ENCODE data around the gene BAK1. TPM values are rescaled to one million over a fixed set of nuclear protein-coding genes. Genes with fewer than 3 reads are reported as not detected.
A peak's percentile ranks its signal among the peaks of the same experiment; 100 is the strongest.

BAK1 gene
- total and polyA plus RNA-seq, 2 of the 13 experiments (the other 11 are each of a cell fraction or from before 2014, with no cell fraction given), result 15.0 to 23.8 TPM

DNA sequence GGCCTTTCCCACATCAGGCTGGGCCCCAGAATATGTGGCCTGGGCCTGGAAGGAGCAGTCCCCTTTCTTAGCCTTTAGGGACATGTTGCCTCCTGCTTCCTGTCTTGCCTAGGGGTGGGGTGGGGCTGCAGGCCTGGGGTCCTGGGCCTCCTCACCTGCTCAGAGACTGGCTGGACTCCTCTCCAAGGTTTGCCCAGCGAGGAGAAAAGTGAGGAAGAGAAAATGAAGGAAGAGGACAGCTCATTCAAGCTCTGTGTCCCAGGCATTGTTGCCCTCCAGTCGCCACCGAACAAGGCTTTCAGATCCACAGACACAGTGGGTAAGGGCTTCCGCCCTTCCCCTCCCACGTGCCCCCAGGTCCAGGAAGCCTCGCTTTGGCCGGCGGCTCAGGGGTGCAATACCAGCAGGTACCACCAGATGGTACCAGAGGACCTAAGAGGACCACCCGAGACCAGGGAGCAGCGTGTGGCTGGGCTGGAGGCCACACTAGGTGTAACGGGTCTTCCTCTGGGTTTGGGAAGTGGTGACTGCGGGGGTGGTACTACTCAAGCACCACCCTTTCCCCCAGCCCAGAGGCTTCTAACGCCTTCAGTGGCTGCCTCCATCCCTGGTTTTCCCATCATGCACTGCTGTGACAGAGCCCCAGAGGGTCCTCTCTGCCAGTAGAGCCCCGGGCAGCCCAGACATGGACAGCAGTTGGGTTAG, 5.5 kb upstream of the BAK1 start (continued):
- peak; percentile 13; the same call in 1 of the 2 replicates for TF ChIP-seq FOXA3 (CRISPR knock-in tag; IDR thresholded peaks at IDR 0.05)
- TF ChIP-seq ELF4 (CRISPR knock-in tag; IDR thresholded peaks at IDR 0.05; ENCODE audit: borderline replicate concordance), result no peak
- TF ChIP-seq, protein P1, sequence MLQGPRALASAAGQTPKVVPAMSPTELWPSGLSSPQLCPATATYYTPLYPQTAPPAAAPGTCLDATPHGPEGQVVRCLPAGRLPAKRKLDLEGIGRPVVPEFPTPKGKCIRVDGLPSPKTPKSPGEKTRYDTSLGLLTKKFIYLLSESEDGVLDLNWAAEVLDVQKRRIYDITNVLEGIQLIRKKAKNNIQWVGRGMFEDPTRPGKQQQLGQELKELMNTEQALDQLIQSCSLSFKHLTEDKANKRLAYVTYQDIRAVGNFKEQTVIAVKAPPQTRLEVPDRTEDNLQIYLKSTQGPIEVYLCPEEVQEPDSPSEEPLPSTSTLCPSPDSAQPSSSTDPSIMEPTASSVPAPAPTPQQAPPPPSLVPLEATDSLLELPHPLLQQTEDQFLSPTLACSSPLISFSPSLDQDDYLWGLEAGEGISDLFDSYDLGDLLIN (CRISPR knock-in tag; IDR thresholded peaks at IDR 0.05; ENCODE audit: borderline replicate concordance), result no peak
- TF ChIP-seq ZSCAN30 (CRISPR knock-in tag; IDR thresholded peaks at IDR 0.05), result no peak
- TF ChIP-seq, protein P2, sequence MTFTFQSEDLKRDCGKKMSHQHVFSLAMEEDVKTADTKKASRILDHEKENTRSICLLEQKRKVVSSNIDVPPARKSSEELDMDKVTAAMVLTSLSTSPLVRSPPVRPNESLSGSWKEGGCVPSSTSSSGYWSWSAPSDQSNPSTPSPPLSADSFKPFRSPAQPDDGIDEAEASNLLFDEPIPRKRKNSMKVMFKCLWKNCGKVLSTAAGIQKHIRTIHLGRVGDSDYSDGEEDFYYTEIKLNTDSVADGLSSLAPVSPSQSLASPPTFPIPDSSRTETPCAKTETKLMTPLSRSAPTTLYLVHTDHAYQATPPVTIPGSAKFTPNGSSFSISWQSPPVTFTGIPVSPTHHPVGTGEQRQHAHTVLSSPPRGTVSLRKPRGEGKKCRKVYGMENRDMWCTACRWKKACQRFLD (CRISPR knock-in tag; IDR thresholded peaks at IDR 0.05; ENCODE audit: borderline replicate concordance), result no peak
- TF ChIP-seq ZNF550 (CRISPR knock-in tag; IDR thresholded peaks at IDR 0.05; ENCODE audit: borderline replicate concordance), result no peak
- TF ChIP-seq, protein P3, sequence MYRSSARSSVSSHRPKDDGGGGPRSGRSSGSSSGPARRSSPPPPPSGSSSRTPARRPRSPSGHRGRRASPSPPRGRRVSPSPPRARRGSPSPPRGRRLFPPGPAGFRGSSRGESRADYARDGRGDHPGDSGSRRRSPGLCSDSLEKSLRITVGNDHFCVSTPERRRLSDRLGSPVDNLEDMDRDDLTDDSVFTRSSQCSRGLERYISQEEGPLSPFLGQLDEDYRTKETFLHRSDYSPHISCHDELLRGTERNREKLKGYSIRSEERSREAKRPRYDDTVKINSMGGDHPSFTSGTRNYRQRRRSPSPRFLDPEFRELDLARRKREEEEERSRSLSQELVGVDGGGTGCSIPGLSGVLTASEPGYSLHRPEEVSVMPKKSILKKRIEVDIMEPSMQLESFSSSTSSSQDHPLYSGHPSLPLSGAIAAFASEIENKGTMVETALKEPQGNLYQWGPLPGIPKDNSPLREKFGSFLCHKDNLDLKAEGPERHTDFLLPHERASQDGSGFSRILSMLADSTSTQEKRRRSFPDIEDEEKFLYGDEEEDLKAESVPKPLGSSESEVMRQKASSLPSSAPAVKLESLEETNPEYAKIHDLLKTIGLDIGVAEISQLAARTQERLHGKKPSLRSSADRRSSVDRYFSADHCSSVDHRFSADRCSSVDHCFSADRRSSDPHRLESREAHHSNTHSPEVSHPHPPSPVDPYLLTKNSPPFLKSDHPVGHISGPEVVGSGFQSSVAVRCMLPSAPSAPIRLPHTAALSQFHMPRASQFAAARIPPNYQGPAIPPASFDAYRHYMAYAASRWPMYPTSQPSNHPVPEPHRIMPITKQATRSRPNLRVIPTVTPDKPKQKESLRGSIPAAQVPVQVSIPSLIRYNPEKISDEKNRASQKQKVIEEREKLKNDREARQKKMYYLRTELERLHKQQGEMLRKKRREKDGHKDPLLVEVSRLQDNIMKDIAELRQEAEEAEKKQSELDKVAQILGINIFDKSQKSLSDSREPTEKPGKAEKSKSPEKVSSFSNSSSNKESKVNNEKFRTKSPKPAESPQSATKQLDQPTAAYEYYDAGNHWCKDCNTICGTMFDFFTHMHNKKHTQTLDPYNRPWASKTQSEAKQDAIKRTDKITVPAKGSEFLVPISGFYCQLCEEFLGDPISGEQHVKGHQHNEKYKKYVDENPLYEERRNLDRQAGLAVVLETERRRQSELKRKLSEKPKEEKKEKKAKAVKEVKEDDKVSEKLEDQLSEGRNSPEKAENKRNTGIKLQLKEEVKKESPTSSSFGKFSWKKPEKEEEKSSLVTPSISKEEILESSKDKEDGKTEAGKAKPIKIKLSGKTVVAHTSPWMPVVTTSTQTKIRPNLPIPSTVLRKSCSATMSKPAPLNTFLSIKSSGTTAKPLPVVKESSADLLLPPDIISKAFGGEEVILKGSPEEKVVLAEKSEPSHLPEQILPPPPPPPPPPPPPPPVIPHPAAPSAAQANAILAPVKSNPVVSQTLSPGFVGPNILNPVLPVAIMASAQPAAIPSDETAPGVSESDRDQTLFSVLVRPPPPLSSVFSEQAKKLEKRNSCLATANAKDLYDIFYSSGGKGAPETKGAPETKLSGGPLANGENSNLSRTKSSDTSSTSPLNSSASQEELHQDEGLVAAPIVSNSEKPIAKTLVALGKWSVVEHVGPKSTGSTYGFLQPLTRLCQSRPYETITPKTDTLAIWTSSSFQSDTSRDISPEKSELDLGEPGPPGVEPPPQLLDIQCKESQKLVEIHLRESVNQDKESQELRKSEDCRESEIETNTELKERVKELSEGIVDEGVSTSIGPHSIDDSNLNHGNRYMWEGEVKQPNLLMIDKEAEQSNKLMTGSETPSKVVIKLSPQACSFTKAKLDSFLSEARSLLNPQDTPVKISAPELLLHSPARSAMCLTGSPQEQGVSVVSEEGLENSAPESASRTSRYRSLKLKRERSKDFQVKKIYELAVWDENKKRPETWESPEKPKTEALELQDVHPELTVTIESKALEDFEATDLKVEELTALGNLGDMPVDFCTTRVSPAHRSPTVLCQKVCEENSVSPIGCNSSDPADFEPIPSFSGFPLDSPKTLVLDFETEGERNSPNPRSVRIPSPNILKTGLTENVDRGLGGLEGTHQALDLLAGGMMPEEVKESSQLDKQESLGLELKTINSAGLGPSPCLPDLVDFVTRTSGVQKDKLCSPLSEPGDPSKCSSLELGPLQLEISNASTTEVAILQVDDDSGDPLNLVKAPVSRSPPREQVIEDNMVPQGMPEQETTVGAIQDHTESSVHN (CRISPR knock-in tag; IDR thresholded peaks at IDR 0.05), result no peak
- TF ChIP-seq CBX5 (CRISPR knock-in tag; IDR thresholded peaks at IDR 0.05; ENCODE audit: borderline replicate concordance), result peak; percentile 47; the same call in 1 of the 2 replicates
- TF ChIP-seq, protein P4, sequence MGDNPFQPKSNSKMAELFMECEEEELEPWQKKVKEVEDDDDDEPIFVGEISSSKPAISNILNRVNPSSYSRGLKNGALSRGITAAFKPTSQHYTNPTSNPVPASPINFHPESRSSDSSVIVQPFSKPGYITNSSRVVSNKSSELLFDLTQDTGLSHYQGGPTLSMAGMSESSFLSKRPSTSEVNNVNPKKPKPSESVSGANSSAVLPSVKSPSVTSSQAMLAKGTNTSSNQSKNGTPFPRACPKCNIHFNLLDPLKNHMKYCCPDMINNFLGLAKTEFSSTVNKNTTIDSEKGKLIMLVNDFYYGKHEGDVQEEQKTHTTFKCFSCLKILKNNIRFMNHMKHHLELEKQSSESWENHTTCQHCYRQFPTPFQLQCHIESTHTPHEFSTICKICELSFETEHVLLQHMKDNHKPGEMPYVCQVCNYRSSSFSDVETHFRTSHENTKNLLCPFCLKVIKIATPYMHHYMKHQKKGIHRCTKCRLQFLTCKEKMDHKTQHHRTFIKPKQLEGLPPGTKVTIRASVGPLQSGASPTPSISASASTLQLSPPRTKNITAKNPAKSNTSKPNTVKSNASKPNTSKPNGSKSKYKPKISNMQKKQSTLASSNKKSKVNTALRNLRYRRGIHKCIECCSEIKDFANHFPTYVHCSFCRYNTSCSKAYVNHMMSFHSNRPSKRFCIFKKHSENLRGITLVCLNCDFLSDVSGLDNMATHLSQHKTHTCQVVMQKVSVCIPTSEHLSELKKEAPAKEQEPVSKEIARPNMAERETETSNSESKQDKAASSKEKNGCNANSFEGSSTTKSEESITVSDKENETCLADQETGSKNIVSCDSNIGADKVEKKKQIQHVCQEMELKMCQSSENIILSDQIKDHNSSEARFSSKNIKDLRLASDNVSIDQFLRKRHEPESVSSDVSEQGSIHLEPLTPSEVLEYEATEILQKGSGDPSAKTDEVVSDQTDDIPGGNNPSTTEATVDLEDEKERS (CRISPR knock-in tag; IDR thresholded peaks at IDR 0.05), result no peak
- no peak for TF ChIP-seq WIZ (CRISPR knock-in tag; IDR thresholded peaks at IDR 0.05)
- no peak for TF ChIP-seq HNRNPUL1 (IDR thresholded peaks at IDR 0.05; ENCODE audit: low read depth, low read length)
- no peak for TF ChIP-seq EED (CRISPR knock-in tag; IDR thresholded peaks at IDR 0.05)
- TF ChIP-seq ZNF660 (CRISPR knock-in tag; IDR thresholded peaks at IDR 0.05; ENCODE audit: borderline replicate concordance, low read depth), result no peak

Measured in HepG2 (cell line).